GM19397 (cell line): ENCODE data around the gene LIN54.
"Not testable (repeated sequence)": the region's sequence is repeated elsewhere in the genome, so short reads cannot be mapped to it uniquely, and the experiment has no call there.

Experiments used
- ATAC-seq: cut with Tn5 transposase; IDR thresholded peaks from one replicate; pipeline ENCODE4 v1.9.1; 2021; ENCODE audit warnings: mild to moderate bottlenecking, moderate library complexity; ENCODE audit not compliant: unreplicated experiment

LIN54 gene

DNA sequence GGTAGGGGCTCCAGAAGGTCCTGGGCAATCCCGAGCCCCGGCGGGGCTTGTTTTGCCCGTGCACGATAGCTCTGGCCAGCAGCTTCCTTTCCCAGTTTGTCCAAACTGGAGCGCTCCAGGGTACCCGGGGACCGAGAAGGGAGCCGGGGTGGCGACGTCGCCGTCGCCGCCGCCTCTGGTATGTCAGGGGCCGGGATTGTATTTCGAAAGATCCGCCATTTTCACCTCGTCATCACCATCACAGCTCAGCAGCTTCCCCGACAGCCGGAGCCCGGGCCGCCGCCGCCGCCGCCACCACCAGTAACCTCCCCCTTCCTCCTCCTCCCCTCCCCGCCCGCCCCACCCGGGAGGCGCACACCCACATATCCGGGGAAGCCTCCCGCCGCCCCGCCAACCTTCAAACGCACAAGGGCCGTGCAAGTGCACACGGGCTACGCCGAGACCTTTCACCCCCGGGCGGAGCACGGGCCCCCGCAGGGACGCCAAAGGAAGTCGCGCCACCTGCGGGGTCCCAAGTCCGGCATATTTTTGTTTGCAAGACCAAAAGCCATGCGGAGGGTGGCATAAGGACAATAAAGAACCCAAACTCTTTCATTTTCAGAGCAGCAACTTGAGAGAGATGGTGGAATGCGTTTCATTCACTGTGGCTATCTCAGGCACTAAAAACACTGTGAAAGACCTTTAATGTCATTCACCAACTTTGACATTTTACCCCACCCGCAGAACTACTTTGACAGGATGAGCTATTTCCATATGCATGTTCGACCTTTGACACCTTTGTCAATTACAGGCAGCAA is at the start of gene LIN54:
Gene LIN54 (minus strand): TSS at position 302 of the 797 bp plus-strand sequence. CDS start 25,979 bp downstream, outside the sequence.
- ATAC-seq = peak; percentile 48

DNA sequence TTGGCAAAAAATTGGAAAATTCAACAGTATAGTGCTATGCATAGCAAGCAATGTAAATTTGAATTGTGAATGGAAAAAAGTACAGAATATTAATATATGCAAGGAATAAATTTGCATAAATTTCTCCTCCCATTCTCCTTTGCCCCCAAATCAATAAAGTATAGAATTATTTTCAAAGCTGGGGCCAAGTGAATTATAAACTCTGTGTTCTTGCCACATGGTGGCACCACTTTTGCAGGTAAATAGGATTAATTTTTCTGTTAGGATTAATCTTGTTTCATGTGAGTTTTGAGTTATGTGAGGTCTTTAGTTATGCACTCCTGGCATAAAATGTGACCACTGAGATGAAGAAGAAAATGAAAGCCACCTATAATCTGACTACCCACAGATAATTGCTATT is 44.3 kb upstream of the LIN54 start:
- ATAC-seq = no peak

DNA sequence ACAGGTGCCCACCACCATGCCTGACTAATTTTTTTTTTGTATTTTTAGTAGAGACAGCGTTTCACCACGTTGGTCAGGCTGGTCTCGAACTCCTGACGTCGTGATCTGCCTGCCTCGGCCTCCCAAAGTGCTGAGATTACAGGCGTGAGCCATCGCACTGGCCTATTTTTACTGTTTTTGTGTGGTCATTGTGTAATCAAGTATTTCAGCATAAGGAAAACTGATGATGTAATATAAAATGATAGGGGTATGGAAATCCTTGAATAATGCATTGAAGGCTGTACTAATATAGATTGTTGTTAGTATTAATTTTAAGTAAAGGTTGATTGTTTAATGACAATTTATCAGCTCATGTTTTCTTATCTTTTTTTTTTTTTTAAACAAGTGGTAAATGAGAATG is 38.2 kb upstream of the LIN54 start:
- ATAC-seq = not testable (repeated sequence)

- no peak for ATAC-seq
Observed at GRCh38 chr4:83046693-83047473, 36.3 kb upstream of the LIN54 start.

DNA sequence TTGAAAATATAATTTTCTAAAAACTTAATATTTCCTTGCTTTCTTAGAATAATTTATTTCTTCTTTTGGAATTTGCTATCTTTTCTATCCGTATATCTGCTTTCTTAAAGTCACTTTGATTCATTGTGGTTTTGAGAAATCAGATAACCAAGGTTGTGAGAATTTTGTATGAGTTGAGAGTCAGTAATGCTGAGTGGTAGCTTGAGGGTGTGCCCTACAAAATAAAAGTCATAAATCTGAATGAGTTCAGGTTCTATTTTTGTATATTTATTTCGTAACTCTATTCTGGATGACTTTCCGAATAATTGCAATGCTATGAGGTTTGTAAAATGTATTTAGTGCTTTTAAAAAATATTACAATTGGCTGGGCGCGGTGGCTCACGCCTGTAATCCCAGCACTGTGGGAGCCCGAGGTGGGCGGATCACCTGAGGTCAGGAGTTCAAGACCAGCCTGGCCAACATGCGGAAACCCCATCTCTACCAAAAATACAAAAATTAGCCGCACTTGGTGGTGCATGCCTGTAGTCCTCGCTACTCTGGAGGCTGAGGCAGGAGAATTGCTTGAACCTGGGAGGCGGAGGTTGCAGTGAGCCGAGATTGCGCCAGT is 33.3 kb upstream of the LIN54 start:
- ATAC-seq = no peak

DNA sequence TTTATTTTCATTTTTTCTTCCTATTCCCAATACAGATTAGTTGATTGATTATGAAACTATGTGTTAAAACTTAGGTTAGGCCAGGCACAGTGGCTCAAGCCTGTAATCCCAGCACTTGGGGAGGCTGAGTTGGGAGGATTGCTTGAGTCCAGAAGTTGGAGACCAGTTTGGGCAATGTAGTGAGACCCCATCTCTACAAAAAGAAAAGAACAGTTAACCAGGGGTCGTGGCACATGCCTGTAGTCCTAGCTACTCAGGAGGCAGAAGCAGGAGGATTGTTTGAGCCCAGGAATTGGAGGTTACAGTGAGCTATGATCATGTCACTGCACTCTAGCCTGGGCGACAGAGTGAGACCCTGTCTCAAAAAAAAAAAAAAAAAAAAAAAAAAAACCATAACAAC is 32.5 kb upstream of the LIN54 start:
- not testable (repeated sequence) for ATAC-seq

DNA sequence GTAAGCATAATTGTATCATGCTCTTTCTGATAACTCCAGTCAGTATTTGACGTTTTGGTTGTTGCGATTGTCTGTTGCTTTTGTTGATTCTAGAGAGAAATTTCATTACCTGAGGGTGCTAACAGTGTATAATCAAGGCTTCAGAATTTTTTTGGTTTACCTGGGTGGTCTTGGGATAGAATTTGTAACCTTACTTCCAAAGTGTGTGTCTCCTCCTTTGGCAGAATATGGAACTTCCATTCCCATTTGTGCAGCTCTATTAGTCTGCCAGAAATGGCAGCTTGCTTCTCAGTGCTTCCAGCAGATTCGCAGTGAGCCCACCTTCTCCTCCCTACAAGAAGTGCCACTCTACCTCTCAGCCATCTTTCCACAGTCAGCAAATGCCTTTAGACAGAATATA is 29.6 kb upstream of the LIN54 start:
- ATAC-seq = no peak

DNA sequence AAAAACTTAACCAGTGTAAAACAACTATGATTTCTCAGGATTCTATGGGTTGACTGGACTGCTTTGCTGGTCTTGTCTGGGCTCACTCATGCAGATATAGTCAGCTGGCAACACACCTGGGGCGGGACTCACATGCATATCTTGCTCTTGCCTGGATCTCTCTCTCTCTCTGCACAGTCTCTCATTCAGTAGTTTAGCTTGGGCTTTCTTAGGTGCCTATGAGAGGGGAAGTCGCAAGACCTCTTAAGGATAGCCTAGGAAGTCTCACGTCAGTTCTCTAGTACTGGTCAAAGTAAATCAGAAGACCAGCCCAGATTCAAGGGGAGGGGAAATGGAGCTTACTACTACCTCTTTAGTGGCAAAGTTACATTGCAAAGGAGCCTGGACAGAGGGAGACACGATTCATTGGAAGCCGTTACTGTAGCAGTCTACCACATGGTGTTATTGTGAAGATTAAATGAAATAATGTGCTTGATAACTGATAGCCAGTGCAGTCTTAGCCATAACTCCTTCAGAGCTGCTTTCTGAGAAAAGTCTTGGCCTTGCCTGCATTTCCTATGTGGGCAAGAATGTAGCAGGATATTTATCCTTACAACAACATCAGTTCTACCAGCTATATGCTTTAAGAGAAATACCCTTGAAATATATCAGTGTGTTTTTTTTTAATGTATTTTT is 26.5 kb upstream of the LIN54 start:
- no peak for ATAC-seq

- ATAC-seq = peak; percentile 100
Observed at GRCh38 chr4:83034630-83035494, 24.2 kb upstream of the LIN54 start, which contains the start of gene COPS4. TSS of gene COPS4 (plus strand) at chr4:83035183. CDS start at chr4:83035225, 42 bp downstream.

DNA sequence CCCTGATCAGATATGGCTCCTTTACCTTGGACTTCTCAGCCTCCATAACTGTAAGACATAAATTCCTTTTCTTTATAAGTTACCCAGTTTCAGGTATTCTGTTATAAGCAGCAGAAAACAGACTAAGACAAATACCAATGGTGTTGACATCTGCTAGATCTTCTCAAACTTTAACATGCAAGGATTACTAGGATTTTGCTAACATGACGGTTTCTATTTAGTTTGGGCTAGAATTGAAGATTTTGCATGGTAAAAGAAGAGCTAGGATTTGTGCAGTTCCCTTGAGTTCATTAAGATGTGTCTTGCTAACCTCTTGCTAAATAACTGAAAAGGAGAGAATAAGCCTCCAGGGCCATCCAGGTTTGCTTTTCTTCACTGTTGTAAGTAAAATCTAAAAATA is 19.1 kb upstream of the LIN54 start:
- no peak for ATAC-seq

DNA sequence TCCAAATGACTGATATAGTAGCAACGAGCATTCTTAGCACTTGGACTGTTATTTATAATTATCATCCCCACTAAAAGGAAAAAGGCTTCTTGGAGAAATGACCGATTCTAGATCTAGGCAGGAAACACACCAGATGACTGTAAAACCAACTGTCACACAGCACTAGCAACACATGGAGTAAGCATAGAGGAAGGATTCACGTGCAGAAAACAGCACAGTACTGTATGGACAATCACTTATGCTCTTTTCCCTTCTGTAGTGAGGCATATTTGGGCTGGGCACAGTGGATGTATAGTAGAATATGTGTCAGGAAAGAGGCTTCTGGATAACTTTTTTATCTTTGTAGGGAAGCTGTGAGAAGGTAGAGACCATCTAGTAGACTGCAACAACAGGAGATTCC is 18.4 kb upstream of the LIN54 start:
- ATAC-seq = no peak

- ATAC-seq = no peak
Observed at GRCh38 chr4:83025563-83025962, 14.9 kb upstream of the LIN54 start.

DNA sequence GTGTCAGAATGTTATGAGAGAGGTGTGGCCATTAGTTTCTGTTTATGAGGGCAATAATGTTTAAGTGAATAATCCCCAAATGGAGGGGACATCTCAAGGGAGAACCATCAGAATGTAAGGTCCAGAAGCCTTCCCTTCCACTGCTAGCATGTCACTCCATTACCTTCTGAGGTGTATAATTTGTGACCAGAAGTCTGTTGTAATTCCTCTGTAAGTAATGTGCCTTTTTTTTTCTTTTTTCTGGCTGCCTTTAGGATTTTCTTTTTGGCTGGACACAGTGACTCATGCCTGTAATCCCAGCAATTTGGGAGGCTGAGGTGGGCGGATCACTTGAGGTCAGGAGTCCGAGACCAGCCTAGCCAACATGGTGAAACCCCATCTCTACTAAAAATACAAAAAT is 13.6 kb upstream of the LIN54 start:
- no peak for ATAC-seq

GRCh38 chr4:83023599-83023998 is 13.0 kb upstream of the LIN54 start:
- ATAC-seq = not testable (repeated sequence)

DNA sequence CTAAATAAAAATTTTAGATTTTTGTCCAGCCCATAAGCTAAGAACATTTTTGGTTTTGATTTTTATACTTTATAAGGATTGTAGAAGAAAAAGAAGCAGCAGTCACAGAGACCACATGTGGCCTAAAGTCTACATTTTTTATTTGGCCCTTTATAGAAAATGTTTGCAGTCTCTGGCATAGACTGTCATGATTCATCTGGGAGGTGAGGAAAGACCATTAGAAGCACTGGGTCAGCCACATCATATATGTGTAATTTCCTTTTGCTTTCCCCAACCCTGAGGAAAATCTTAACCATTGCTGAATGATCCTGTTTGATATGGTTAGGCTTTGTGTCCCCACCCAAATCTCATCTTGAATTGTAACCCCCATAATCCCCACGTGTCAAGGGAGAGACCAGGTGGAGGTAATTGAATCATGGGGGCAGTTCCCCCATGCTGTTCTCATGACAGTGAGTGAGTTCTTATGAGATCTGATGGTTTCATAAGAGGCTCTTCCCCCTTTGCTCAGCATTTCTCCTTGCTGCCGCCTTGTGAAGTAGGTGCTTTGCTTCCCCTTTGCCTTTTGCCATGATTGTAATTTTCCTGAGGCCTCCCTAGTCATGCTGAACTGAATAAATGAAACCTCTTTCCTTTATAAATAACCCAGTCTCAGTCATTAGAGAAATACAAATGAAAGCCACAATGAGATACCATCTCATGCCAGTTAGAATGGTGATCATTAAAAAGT is 12.3 kb upstream of the LIN54 start:
- no peak for ATAC-seq

- ATAC-seq = no peak
Observed at GRCh38 chr4:83019794-83020494, 9.3 kb upstream of the LIN54 start.

- no peak for ATAC-seq
Observed at GRCh38 chr4:83013902-83014301, 3.3 kb upstream of the LIN54 start.

GRCh38 chr4:83013420-83013867 is 2.8 kb upstream of the LIN54 start:
- no peak for ATAC-seq
